Stimulated activated CD8-positive, alpha-beta memory T cell treated with anti-CD3 and anti-CD28 coated beads, Interleukin-15, amount 100 ng/mL, for 1 hour (primary cell): ENCODE measurements around the gene MOBP.

Source experiments
- DNase-seq: peaks from one replicate; pipeline ENCODE4 v3.0.0-alpha.2; 2020; ENCODE audit warnings: low read depth

MOBP gene

GRCh38 chr3:39499651-39500273 lies 32.3 kb downstream of the MOBP start:
- no peak for DNase-seq

GRCh38 chr3:39501059-39501458 lies 33.6 kb downstream of the MOBP start:
- DNase-seq, result no peak

GRCh38 chr3:39501968-39502837 lies 34.7 kb downstream of the MOBP start:
- no peak for DNase-seq

GRCh38 chr3:39502838-39503145 lies 35.3 kb downstream of the MOBP start:
- DNase-seq, result no peak

- no peak for DNase-seq
These were observed 38.6 kb downstream of the MOBP start for GRCh38 chr3:39505866-39506742.

- no peak for DNase-seq
These were observed 39.4 kb downstream of the MOBP start for GRCh38 chr3:39506863-39507262.

- DNase-seq, result no peak
These were observed 46.4 kb downstream of the MOBP start for GRCh38 chr3:39513791-39514369.

- no peak for DNase-seq
These were observed 48.4 kb downstream of the MOBP start for GRCh38 chr3:39515681-39516441.

GRCh38 chr3:39519103-39519502 lies 51.6 kb downstream of the MOBP start:
- DNase-seq, result no peak

GRCh38 chr3:39519554-39520288 lies 52.2 kb downstream of the MOBP start:
- DNase-seq, result no peak

- no peak for DNase-seq
These were observed 54.0 kb downstream of the MOBP start for GRCh38 chr3:39521456-39521855.

GRCh38 chr3:39524107-39524506 lies 56.6 kb downstream of the MOBP start:
- DNase-seq, result no peak

- no peak for DNase-seq
These were observed 61.4 kb downstream of the MOBP start for GRCh38 chr3:39528844-39529243.

- DNase-seq, result no peak
These were observed 62.1 kb downstream of the MOBP start for GRCh38 chr3:39529577-39529976.

GRCh38 chr3:39531066-39531465 lies 63.6 kb downstream of the MOBP start:
- DNase-seq, result no peak

- no peak for DNase-seq
These were observed 64.2 kb downstream of the MOBP start for GRCh38 chr3:39531665-39532064.

- DNase-seq, result no peak
These were observed 65.3 kb downstream of the MOBP start for GRCh38 chr3:39532777-39533176.

GRCh38 chr3:39533226-39533625 lies 65.7 kb downstream of the MOBP start:
- DNase-seq, result no peak

GRCh38 chr3:39540162-39540921 lies 72.9 kb downstream of the MOBP start:
- no peak for DNase-seq

GRCh38 chr3:39541442-39541841 lies 74.0 kb downstream of the MOBP start:
- DNase-seq, result no peak
